ENCODE results near the gene SLC23A2. TPM values are rescaled to one million over a fixed set of nuclear protein-coding genes. Genes with fewer than 3 reads are reported as not detected.

SLC23A2 gene
- total RNA-seq, 1 experiment from 2014 or later: 37.3 TPM

- DNase-seq: no peak
- Mint-ChIP-seq H3K36me3 (ENCODE audit: insufficient read depth, unreplicated experiment) (peaks cover 6% of the 10 kb centered on the region), H3K4me1 (ENCODE audit: low read depth, unreplicated experiment) (no peaks in the 10 kb centered on the region), H3K9me3 (ENCODE audit: unreplicated experiment) (no peaks in the 10 kb centered on the region), H3K4me3 (ENCODE audit: unreplicated experiment) (no peak overlapping the region), H3K27me3 (ENCODE audit: insufficient read depth, unreplicated experiment) (peaks cover 12% of the 10 kb centered on the region), H3K27ac (ENCODE audit: unreplicated experiment) (no peak overlapping the region)
- H3K27me3 ChIP-seq (replicated peaks; ENCODE audit: control insufficient read depth, insufficient read depth, low read length): no peaks in the 10 kb centered on the region
- H3K36me3 ChIP-seq (ENCODE audit: control insufficient read depth, insufficient read depth, low read length): no peaks in the 10 kb centered on the region
- H3K4me3 ChIP-seq (ENCODE audit: low read depth, low read length): no peak overlapping the region
- BruUV-seq (replicated peaks): no TSS peak
- ChIA-PET CTCF (no interaction called here), POLR2A (no interaction called here)
- no peaks in the 10 kb centered on the region for H3K4me1 ChIP-seq
- intact Hi-C loops (cut with micrococcal nuclease; ENCODE audit: unreplicated experiment): no loop called here
- H3K9me3 ChIP-seq: no peaks in the 10 kb centered on the region
- TF ChIP-seq CTCF (IDR thresholded peaks at IDR 0.05; ENCODE audit: insufficient read depth in 1 of 2, low read depth in 1 of 2, low read length in 1 of 2, severe bottlenecking in 1 of 2, unreplicated experiment in 1 of 2): no peak
Measured at GRCh38 chr20:4840801-4841200, 160.5 kb downstream of the SLC23A2 start.

- Histone ChIP-seq H3K9me3 (no peaks in the 10 kb centered on the region), H3K36me3 (ENCODE audit: control insufficient read depth, insufficient read depth, low read length) (no peaks in the 10 kb centered on the region), H3K4me1 (no peaks in the 10 kb centered on the region), H3K27me3 (replicated peaks; ENCODE audit: control insufficient read depth, insufficient read depth, low read length) (no peaks in the 10 kb centered on the region), H3K4me3 (ENCODE audit: low read depth, low read length) (no peak overlapping the region)
- POLR2A ChIA-PET: no interaction called here
- no peaks in the 10 kb centered on the region for H3K4me1 Mint-ChIP-seq (ENCODE audit: low read depth, unreplicated experiment)
- no peaks in the 10 kb centered on the region for H3K9me3 Mint-ChIP-seq (ENCODE audit: unreplicated experiment)
- no peak overlapping the region for H3K4me3 Mint-ChIP-seq (ENCODE audit: unreplicated experiment)
- no TSS peak for BruUV-seq (replicated peaks)
- DNase-seq: no peak
- H3K27me3 Mint-ChIP-seq (ENCODE audit: insufficient read depth, unreplicated experiment): peaks cover 12% of the 10 kb centered on the region
- intact Hi-C loops (cut with micrococcal nuclease; ENCODE audit: unreplicated experiment): no loop called here
- CTCF ChIA-PET: no interaction called here
- TF ChIP-seq CTCF (IDR thresholded peaks at IDR 0.05; ENCODE audit: insufficient read depth in 1 of 2, low read depth in 1 of 2, low read length in 1 of 2, severe bottlenecking in 1 of 2, unreplicated experiment in 1 of 2): no peak
- no peaks in the 10 kb centered on the region for H3K36me3 Mint-ChIP-seq (ENCODE audit: insufficient read depth, unreplicated experiment)
- no peak overlapping the region for H3K27ac Mint-ChIP-seq (ENCODE audit: unreplicated experiment)
Measured at GRCh38 chr20:4838526-4838925, 162.8 kb downstream of the SLC23A2 start.

- no TSS peak for BruUV-seq (replicated peaks)
- Histone ChIP-seq H3K4me3 (ENCODE audit: low read depth, low read length) (no peak overlapping the region), H3K36me3 (ENCODE audit: control insufficient read depth, insufficient read depth, low read length) (no peaks in the 10 kb centered on the region), H3K4me1 (no peaks in the 10 kb centered on the region), H3K27me3 (replicated peaks; ENCODE audit: control insufficient read depth, insufficient read depth, low read length) (no peaks in the 10 kb centered on the region), H3K9me3 (no peaks in the 10 kb centered on the region)
- intact Hi-C loops (cut with micrococcal nuclease; ENCODE audit: unreplicated experiment): no loop called here
- ChIA-PET CTCF (no interaction called here), POLR2A (no interaction called here)
- TF ChIP-seq CTCF (IDR thresholded peaks at IDR 0.05; ENCODE audit: insufficient read depth in 1 of 2, low read depth in 1 of 2, low read length in 1 of 2, severe bottlenecking in 1 of 2, unreplicated experiment in 1 of 2): no peak
- no peak for DNase-seq
- Mint-ChIP-seq H3K27ac (ENCODE audit: unreplicated experiment) (no peak overlapping the region), H3K9me3 (ENCODE audit: unreplicated experiment) (no peaks in the 10 kb centered on the region), H3K4me1 (ENCODE audit: low read depth, unreplicated experiment) (no peaks in the 10 kb centered on the region), H3K27me3 (ENCODE audit: insufficient read depth, unreplicated experiment) (peaks cover 12% of the 10 kb centered on the region), H3K4me3 (ENCODE audit: unreplicated experiment) (no peak overlapping the region), H3K36me3 (ENCODE audit: insufficient read depth, unreplicated experiment) (no peaks in the 10 kb centered on the region)
Measured at GRCh38 chr20:4837760-4838159, 163.6 kb downstream of the SLC23A2 start.
